Sigmoid colon (tissue), 4 donors: ENCODE data around the gene DIPK1B.

ENCODE experiments used
- EP300 ChIP-seq, 4 donors: sonication (generic); formaldehyde crosslinking; IDR thresholded peaks; one replicate each; pipeline ENCODE4 v1.6.1; 2017; ENCODE audit warnings: antibody characterized with exemption in 4 of 4
- POLR2A ChIP-seq, 2 donors: fragments of 450-650 bp; IDR thresholded peaks; one replicate each; pipeline ENCODE4 v1.6.1; 2016; ENCODE audit warnings: antibody characterized with exemption in 2 of 2, mild to moderate bottlenecking in 2 of 2, moderate library complexity in 2 of 2
- POLR2AphosphoS5 ChIP-seq, 4 donors: sonication (generic); formaldehyde crosslinking; IDR thresholded peaks; one replicate each; pipeline ENCODE4 v1.6.1; 2017; ENCODE audit warnings: antibody characterized with exemption in 4 of 4
- TF ChIP-seq, protein P1 (sequence below), 4 experiments: fragments of 450-650 bp in 3 of 4; fragments of 200-600 bp in 1 of 4; IDR thresholded peaks; one replicate each; pipeline ENCODE4 v1.5.1; 2016 to 2019; ENCODE audit warnings: antibody characterized with exemption in 4 of 4, mild to moderate bottlenecking in 3 of 4, moderate library complexity in 2 of 4

DNA sequence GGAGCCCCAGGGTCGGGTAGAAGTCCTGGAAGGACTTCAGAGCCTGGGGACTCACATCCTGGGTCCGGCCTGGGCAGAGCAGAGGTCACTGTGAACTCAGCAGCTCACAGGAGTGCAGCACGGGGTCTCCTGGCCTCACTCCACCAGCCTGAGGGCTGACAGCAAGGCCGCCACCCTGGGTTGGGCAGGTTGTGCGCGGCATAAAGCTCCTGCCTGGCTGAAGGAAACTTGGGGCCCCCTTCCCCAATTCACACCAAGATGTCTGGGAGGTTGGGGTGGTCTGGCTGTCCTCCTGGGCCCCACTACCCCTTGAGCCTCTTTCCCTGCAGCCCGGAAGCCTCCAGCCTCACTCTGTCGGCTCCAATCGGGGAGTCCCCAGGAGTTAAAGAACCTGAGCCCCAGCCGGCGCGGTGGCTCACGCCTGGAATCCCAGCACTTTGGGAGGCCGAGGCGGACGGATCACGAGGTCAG is 49.9 kb downstream of the DIPK1B start:
- TF ChIP-seq POLR2AphosphoS5 (IDR thresholded peaks at IDR 0.05) (no peak), POLR2A (IDR thresholded peaks at IDR 0.05) (no peak), EP300 (IDR thresholded peaks at IDR 0.05) (no peak)
- TF ChIP-seq, protein P1, sequence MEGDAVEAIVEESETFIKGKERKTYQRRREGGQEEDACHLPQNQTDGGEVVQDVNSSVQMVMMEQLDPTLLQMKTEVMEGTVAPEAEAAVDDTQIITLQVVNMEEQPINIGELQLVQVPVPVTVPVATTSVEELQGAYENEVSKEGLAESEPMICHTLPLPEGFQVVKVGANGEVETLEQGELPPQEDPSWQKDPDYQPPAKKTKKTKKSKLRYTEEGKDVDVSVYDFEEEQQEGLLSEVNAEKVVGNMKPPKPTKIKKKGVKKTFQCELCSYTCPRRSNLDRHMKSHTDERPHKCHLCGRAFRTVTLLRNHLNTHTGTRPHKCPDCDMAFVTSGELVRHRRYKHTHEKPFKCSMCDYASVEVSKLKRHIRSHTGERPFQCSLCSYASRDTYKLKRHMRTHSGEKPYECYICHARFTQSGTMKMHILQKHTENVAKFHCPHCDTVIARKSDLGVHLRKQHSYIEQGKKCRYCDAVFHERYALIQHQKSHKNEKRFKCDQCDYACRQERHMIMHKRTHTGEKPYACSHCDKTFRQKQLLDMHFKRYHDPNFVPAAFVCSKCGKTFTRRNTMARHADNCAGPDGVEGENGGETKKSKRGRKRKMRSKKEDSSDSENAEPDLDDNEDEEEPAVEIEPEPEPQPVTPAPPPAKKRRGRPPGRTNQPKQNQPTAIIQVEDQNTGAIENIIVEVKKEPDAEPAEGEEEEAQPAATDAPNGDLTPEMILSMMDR (IDR thresholded peaks at IDR 0.05), result no peak
